GM12891 (cell line): ENCODE measurements around the gene KCTD6.

Experiments used
- DNase-seq: peaks from one replicate; pipeline ENCODE4 v3.0.0; 2011; ENCODE audit warnings: low spot score; ENCODE audit not compliant: insufficient read length
- FAIRE-seq: peaks from 2 replicates; lab custom pipeline; 2011; peaks lifted over from hg19 to GRCh38; lab: Jason Lieb, UNC
- PAX5 ChIP-seq: IDR thresholded peaks from 2 replicates; pipeline ENCODE4 v1.6.1; 2011; ENCODE audit warnings: low read length, moderate library complexity, mild to moderate bottlenecking; ENCODE audit not compliant: insufficient read depth, severe bottlenecking
- POLR2A ChIP-seq: IDR thresholded peaks from 2 replicates; pipeline ENCODE4 v1.6.1; 2011; ENCODE audit warnings: low read depth, low read length, control low read depth
- POLR2AphosphoS5 ChIP-seq: IDR thresholded peaks from 2 replicates; pipeline ENCODE4 v1.6.1; 2011; ENCODE audit warnings: low read depth, low read length, control low read depth
- POU2F2 ChIP-seq: IDR thresholded peaks from 2 replicates; pipeline ENCODE4 v1.6.1; 2011; ENCODE audit warnings: low read depth, mild to moderate bottlenecking, control low read depth, low read length, moderate library complexity
- SPI1 ChIP-seq: IDR thresholded peaks from 2 replicates; pipeline ENCODE4 v1.6.1; 2011; ENCODE audit warnings: low read depth, low read length, control low read depth
- TAF1 ChIP-seq: IDR thresholded peaks from 2 replicates; pipeline ENCODE4 v1.6.1; 2011; ENCODE audit warnings: low read depth, low read length, control low read depth

Gene KCTD6

GRCh38 chr3:58540176-58540858 is 48.4 kb downstream of the KCTD6 start:
- no peak for DNase-seq
- TF ChIP-seq POU2F2 (no peak), PAX5 (no peak), SPI1 (no peak), TAF1 (no peak), POLR2AphosphoS5 (no peak), POLR2A (no peak)
- FAIRE-seq = no peak

GRCh38 chr3:58544541-58544940 is 52.6 kb downstream of the KCTD6 start:
- no peak for FAIRE-seq
- TF ChIP-seq POLR2A = no peak
- no peak for TF ChIP-seq POU2F2
- no peak for TF ChIP-seq TAF1
- no peak for TF ChIP-seq PAX5
- no peak for TF ChIP-seq SPI1
- TF ChIP-seq POLR2AphosphoS5 = no peak
- no peak for DNase-seq

- DNase-seq = no peak
- FAIRE-seq = no peak
- TF ChIP-seq POU2F2 = no peak
- no peak for TF ChIP-seq POLR2A
- TF ChIP-seq SPI1 = no peak
- no peak for TF ChIP-seq TAF1
- no peak for TF ChIP-seq PAX5
- TF ChIP-seq POLR2AphosphoS5 = no peak
These were observed 59.8 kb downstream of the KCTD6 start for GRCh38 chr3:58551636-58552180.
